Suprapubic skin (tissue), 4 donors: ENCODE results near the gene OR8B3.

ENCODE experiments used
- CTCF ChIP-seq, 2 donors: fragments of 200-600 bp in 1 of 2; fragments of 450-650 bp in 1 of 2; sonication (generic) in 1 of 2; IDR thresholded peaks; one replicate each; pipeline ENCODE4 v1.5.1; 2016 to 2019; ENCODE audit warnings: antibody characterized with exemption in 2 of 2, mild to moderate bottlenecking in 1 of 2, moderate library complexity in 1 of 2
- EP300 ChIP-seq: sonication (generic); formaldehyde crosslinking; IDR thresholded peaks from one replicate; pipeline ENCODE4 v1.6.1; 2017; ENCODE audit warnings: antibody characterized with exemption
- POLR2A ChIP-seq, 2 donors: fragments of 450-650 bp; IDR thresholded peaks; one replicate each; pipeline ENCODE4 v1.6.1; 2017; ENCODE audit warnings: antibody characterized with exemption in 2 of 2, mild to moderate bottlenecking in 2 of 2, moderate library complexity in 2 of 2
- POLR2AphosphoS5 ChIP-seq, 3 donors: sonication (generic); formaldehyde crosslinking; IDR thresholded peaks; one replicate each; pipeline ENCODE4 v1.6.1; 2017; ENCODE audit warnings: antibody characterized with exemption in 3 of 3

GRCh38 chr11:124415356-124415923 lies 16.6 kb upstream of the OR8B3 start:
- TF ChIP-seq CTCF (IDR thresholded peaks at IDR 0.05), result peak in 1 of 2 donors; percentile 36
- TF ChIP-seq POLR2AphosphoS5 (IDR thresholded peaks at IDR 0.05), result no peak
- TF ChIP-seq POLR2A (IDR thresholded peaks at IDR 0.05), result no peak
- no peak for TF ChIP-seq EP300
